Nephron (organoid): Measurements from ENCODE around the gene PLCL2.

ENCODE experiments used
- H3K27ac Mint-ChIP-seq, 3 experiments: 2 replicates each; pipeline ENCODE4 v1.8.0; 2020; ENCODE audit warnings: mixed read lengths in 3 of 3, mild to moderate bottlenecking in 2 of 3, moderate library complexity in 1 of 3
- H3K27me3 Mint-ChIP-seq: 2 replicates; pipeline ENCODE4 v1.8.0; 2021; ENCODE audit warnings: low read depth, mild to moderate bottlenecking, moderate library complexity, mixed read lengths
- H3K36me3 Mint-ChIP-seq: 2 replicates; pipeline ENCODE4 v1.8.0; 2020; ENCODE audit warnings: low read depth, mixed read lengths
- H3K4me1 Mint-ChIP-seq: 2 replicates; pipeline ENCODE4 v1.8.0; 2020; ENCODE audit warnings: mixed read lengths
- H3K4me3 Mint-ChIP-seq, 3 experiments: 2 replicates each; pipeline ENCODE4 v1.8.0; 2020; ENCODE audit warnings: mild to moderate bottlenecking in 3 of 3, mixed read lengths in 3 of 3, moderate library complexity in 2 of 3
- H3K9me3 Mint-ChIP-seq: 2 replicates; pipeline ENCODE4 v1.8.0; 2020; ENCODE audit warnings: mixed read lengths
- CTCF ChIP-seq, 3 experiments: fragments of 200-600 bp; sonication (generic); IDR thresholded peaks; one replicate each; pipeline ENCODE4 v1.5.0; 2021; ENCODE audit warnings: antibody characterized with exemption in 3 of 3; ENCODE audit not compliant: unreplicated experiment in 3 of 3

The PLCL2 gene

GRCh38 chr3:16898595-16899395, 14.0 kb downstream of the PLCL2 start:
- H3K27me3 Mint-ChIP-seq: peaks cover 4% of the 10 kb centered on the region
- H3K4me1 Mint-ChIP-seq: peaks cover 30% of the 10 kb centered on the region
- H3K4me3 Mint-ChIP-seq: no peak overlapping the region
- peak overlapping the region; percentile 46 to 53 (median 51) for H3K27ac Mint-ChIP-seq
- no peaks in the 10 kb centered on the region for H3K9me3 Mint-ChIP-seq
- TF ChIP-seq CTCF (IDR thresholded peaks at IDR 0.05; ENCODE audit: unreplicated experiment in 3 of 3): no peak
- no peaks in the 10 kb centered on the region for H3K36me3 Mint-ChIP-seq

GRCh38 chr3:16899919-16900318, 15.2 kb downstream of the PLCL2 start:
- peak overlapping the region in 1 of 3 experiments; percentile 44 for H3K27ac Mint-ChIP-seq
- H3K4me3 Mint-ChIP-seq: no peak overlapping the region
- H3K36me3 Mint-ChIP-seq: no peaks in the 10 kb centered on the region

GRCh38 chr3:16900779-16901440, 16.2 kb downstream of the PLCL2 start:
- peaks cover 4% of the 10 kb centered on the region for H3K27me3 Mint-ChIP-seq
- H3K36me3 Mint-ChIP-seq: no peaks in the 10 kb centered on the region
- TF ChIP-seq CTCF (IDR thresholded peaks at IDR 0.05; ENCODE audit: unreplicated experiment in 3 of 3): no peak
- no peak overlapping the region for H3K27ac Mint-ChIP-seq
- peaks cover 37% of the 10 kb centered on the region for H3K4me1 Mint-ChIP-seq
- H3K4me3 Mint-ChIP-seq: no peak overlapping the region
- no peaks in the 10 kb centered on the region for H3K9me3 Mint-ChIP-seq

More at GRCh38 chr3:16899919-16900318, 15.2 kb downstream of the PLCL2 start:
- TF ChIP-seq CTCF (IDR thresholded peaks at IDR 0.05; ENCODE audit: unreplicated experiment in 3 of 3): no peak
- Mint-ChIP-seq H3K4me1 (peaks cover 34% of the 10 kb centered on the region), H3K9me3 (no peaks in the 10 kb centered on the region), H3K27me3 (peaks cover 4% of the 10 kb centered on the region)

- Mint-ChIP-seq H3K9me3 (no peaks in the 10 kb centered on the region), H3K4me3 (no peak overlapping the region), H3K36me3 (no peaks in the 10 kb centered on the region), H3K4me1 (peaks cover 25% of the 10 kb centered on the region), H3K27me3 (peaks cover 4% of the 10 kb centered on the region), H3K27ac (no peak overlapping the region)
- no peak for TF ChIP-seq CTCF (IDR thresholded peaks at IDR 0.05; ENCODE audit: unreplicated experiment in 3 of 3)
Measured at GRCh38 chr3:16904423-16905417, 20.0 kb downstream of the PLCL2 start.

- peaks cover 25% of the 10 kb centered on the region for H3K4me1 Mint-ChIP-seq
- no peak for TF ChIP-seq CTCF (IDR thresholded peaks at IDR 0.05; ENCODE audit: unreplicated experiment in 3 of 3)
- no peak overlapping the region for H3K4me3 Mint-ChIP-seq
- no peaks in the 10 kb centered on the region for H3K9me3 Mint-ChIP-seq
- H3K27me3 Mint-ChIP-seq: peaks cover 4% of the 10 kb centered on the region
- H3K36me3 Mint-ChIP-seq: no peaks in the 10 kb centered on the region
- no peak overlapping the region for H3K27ac Mint-ChIP-seq
Measured at GRCh38 chr3:16905704-16906103, 20.9 kb downstream of the PLCL2 start.
